Placental pericyte (primary cell): ENCODE data around the gene IFNG-AS1. TPM values are rescaled to one million over a fixed set of nuclear protein-coding genes. Genes with fewer than 3 reads are reported as not detected.

Experiments
- small RNA-seq: library from RNA; depleted of rRNA; stranded (forward); fragments of <200 nt; gene quantifications from one replicate; pipeline ENCODE3, GENCODE V24; 2012; ENCODE audit warnings: low replicate concordance
- total RNA-seq: library from RNA; depleted of rRNA; stranded (reverse); fragments of >200 nt; gene quantifications from 2 replicates; pipeline ENCODE4 v1.2.3, GENCODE V29; 2012

IFNG-AS1 gene
- not detected in 2 replicates for total RNA-seq

DNA sequence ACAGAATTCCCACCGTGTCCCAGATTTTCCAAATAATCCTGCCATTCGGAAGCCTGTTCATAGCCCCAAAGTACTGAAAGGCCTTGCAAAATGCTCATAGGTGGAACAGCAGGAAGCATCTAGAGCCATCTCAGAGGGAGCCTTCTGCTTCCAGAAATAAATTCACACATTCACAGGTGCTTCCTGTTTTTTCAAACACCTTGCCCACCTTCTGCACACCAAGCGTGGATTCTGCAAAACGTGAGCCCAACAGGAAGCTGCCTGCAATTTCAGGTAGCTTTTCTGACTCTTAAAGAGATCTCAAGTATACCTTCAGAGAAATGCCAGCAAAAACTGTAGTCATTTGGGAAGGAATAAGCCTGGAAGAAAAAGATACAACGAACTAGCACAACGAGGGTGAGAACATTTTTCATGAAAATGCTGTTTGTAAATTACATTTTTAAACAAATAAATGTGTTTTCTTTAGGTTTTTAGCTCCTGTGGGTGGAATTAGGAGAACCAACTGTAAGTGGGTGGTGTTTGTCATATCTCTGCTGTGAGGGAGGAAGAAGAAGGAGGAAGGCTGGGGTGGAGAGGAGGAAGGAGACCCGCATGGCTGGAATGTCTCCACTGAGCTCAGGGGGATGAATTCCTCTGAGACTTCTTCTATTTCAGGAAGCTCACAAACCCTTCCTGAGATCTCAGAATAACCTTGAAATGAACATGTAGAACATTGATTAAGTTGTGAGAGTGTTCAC, at the start of gene IFNG-AS1:
Gene IFNG-AS1 (plus strand): TSS at position 264 of the 737 bp plus-strand sequence.

Small RNA genes within 50 kb of the gene (small RNA-seq; reads per million reads assigned to genes)
- gene AC005294.1 (not detected), gene RPL39P28 (not detected)

Other genes with a start within 250 kb of the IFNG-AS1 start
- gene IFNG, start 170.3 kb downstream of the IFNG-AS1 start, total RNA-seq = not detected in 2 replicates
- not detected in 2 replicates for gene IL26, start 236.4 kb downstream of the IFNG-AS1 start, total RNA-seq